Measurements from ENCODE around the gene CSMD2.

DNA sequence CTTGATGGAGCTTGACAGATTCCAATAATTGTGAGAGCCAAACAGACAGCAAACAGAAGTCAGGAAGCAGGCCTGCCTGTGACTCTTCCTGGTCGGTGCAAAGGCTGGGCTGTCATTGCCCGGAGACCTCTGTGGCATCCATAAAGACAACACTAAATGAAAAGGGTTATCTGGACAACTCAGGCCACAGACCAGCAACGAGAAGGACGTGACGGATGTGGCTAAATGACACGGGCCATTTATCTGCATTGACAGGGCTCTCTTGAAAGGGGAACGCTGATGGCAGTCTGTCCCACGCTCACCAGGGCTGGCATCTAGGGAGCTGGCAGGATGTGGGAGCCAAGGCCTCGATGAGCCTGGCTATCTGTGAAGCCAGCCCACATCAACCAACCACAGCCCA, 266.1 kb downstream of the CSMD2 start:
- no peak for TF ChIP-seq POLR2A (IDR thresholded peaks at IDR 0.05; ENCODE audit: low read depth, low read length)
- no peak for TF ChIP-seq POLR2AphosphoS5 (IDR thresholded peaks at IDR 0.05; ENCODE audit: low read depth, low read length)

All from GM12892 (cell line).